MCF 10A (cell line): ENCODE results near the gene GOLGA6L2. TPM values are rescaled to one million over a fixed set of nuclear protein-coding genes. Genes with fewer than 3 reads are reported as not detected.

Experiments used
- BruUV-seq: library from RNA; stranded (reverse); fragments of 400-500 nt; replicated peaks from 2 replicates; lab custom pipeline; 2021; lab: Mats Ljungman, UMichigan
- CTCF ChIA-PET: fragments of 300-600 bp; sonication (Branson Sonifier 250); formaldehyde crosslinking; extraction: SDS; loops from one replicate; lab custom pipeline; 2021; ENCODE audit warnings: antibody characterized with exemption, inconsistent platforms; lab: Yijun Ruan, JAX
- POLR2A ChIA-PET: fragments of 300-600, 350-650 bp; sonication (Branson Sonifier 250); formaldehyde crosslinking; extraction: SDS; loops from one replicate; lab custom pipeline; 2020; ENCODE audit warnings: antibody characterized with exemption, inconsistent platforms; lab: Yijun Ruan, JAX
- DNase-seq: peaks from one replicate; pipeline ENCODE4 v3.0.0-alpha.2; 2018; ENCODE audit not compliant: unreplicated experiment
- H3K27ac Mint-ChIP-seq: one replicate; pipeline ENCODE4 v1.8.0; 2022; ENCODE audit warnings: mild to moderate bottlenecking, low read depth, mixed read lengths; ENCODE audit not compliant: unreplicated experiment
- H3K27me3 Mint-ChIP-seq: one replicate; pipeline ENCODE4 v1.8.0; 2022; ENCODE audit warnings: mixed read lengths; ENCODE audit not compliant: insufficient read depth, unreplicated experiment
- H3K36me3 Mint-ChIP-seq: one replicate; pipeline ENCODE4 v1.8.0; 2022; ENCODE audit warnings: mild to moderate bottlenecking, moderate library complexity, mixed read lengths; ENCODE audit not compliant: insufficient read depth, unreplicated experiment
- H3K4me1 Mint-ChIP-seq: one replicate; pipeline ENCODE4 v1.8.0; 2022; ENCODE audit warnings: mixed read lengths; ENCODE audit not compliant: insufficient read depth, unreplicated experiment
- H3K4me3 Mint-ChIP-seq: one replicate; pipeline ENCODE4 v1.8.0; 2022; ENCODE audit warnings: mild to moderate bottlenecking, moderate library complexity, mixed read lengths; ENCODE audit not compliant: unreplicated experiment
- H3K9me3 Mint-ChIP-seq: one replicate; pipeline ENCODE4 v1.8.0; 2022; ENCODE audit warnings: mixed read lengths; ENCODE audit not compliant: unreplicated experiment
- intact Hi-C: fragments of 100-400 bp; cut with micrococcal nuclease; formaldehyde crosslinking; loops from 2 replicates; pipeline ENCODE4 v1.14.1; 2022
- total RNA-seq: library from RNA; stranded (reverse); gene quantifications from 2 replicates; pipeline ENCODE4 v1.2.3, GENCODE V29; 2022
- TF ChIP-seq, protein P1 (sequence below): fragments of 200-600 bp; IDR thresholded peaks from one replicate; pipeline ENCODE4 v1.8.0; 2022; ENCODE audit warnings: antibody characterized with exemption, mild to moderate bottlenecking; ENCODE audit not compliant: unreplicated experiment

GOLGA6L2 gene
- total RNA-seq, 1 experiment from 2014 or later: not detected

GRCh38 chr15:23482764-23483489 is 35.9 kb upstream of the GOLGA6L2 start:
- Mint-ChIP-seq H3K36me3 (no peaks in the 10 kb centered on the region), H3K9me3 (no peaks in the 10 kb centered on the region), H3K27ac (no peak overlapping the region), H3K4me1 (peaks cover 6% of the 10 kb centered on the region), H3K4me3 (no peak overlapping the region), H3K27me3 (peaks cover 21% of the 10 kb centered on the region)
- no peak for DNase-seq
- no TSS peak for BruUV-seq
- POLR2A ChIA-PET: no interaction called here
- CTCF ChIA-PET: interaction anchor here (1.7 to 1.8 kb wide), 2 partner anchors 15 to 16 kb away, joined by 5 to 7 read pairs; no protein-coding TSS in a partner anchor
- TF ChIP-seq, protein P1, sequence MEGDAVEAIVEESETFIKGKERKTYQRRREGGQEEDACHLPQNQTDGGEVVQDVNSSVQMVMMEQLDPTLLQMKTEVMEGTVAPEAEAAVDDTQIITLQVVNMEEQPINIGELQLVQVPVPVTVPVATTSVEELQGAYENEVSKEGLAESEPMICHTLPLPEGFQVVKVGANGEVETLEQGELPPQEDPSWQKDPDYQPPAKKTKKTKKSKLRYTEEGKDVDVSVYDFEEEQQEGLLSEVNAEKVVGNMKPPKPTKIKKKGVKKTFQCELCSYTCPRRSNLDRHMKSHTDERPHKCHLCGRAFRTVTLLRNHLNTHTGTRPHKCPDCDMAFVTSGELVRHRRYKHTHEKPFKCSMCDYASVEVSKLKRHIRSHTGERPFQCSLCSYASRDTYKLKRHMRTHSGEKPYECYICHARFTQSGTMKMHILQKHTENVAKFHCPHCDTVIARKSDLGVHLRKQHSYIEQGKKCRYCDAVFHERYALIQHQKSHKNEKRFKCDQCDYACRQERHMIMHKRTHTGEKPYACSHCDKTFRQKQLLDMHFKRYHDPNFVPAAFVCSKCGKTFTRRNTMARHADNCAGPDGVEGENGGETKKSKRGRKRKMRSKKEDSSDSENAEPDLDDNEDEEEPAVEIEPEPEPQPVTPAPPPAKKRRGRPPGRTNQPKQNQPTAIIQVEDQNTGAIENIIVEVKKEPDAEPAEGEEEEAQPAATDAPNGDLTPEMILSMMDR: no peak
- intact Hi-C loops: no loop called here

DNA sequence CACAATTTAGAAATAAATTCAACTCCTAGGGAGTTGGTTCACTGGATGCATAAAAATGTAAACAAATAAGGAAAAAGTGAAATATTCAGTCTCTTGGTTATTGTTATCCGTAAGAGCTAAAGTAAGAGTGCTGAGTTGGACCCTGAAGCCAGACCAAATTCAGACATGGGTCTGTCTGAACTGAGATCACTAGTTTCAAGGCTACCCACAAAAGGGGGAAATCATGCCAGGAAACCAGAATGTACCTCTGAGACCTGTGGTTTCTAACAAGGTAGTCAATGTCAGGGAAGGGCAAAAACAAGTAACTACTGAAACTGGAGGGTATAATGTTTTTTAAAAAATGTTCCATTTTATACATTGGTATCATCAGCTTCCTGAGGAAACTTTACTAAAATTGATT is 35.2 kb upstream of the GOLGA6L2 start:
- intact Hi-C loops: no loop called here
- TF ChIP-seq, protein P1: no peak
- peaks cover 14% of the 10 kb centered on the region for H3K27me3 Mint-ChIP-seq
- H3K36me3 Mint-ChIP-seq: no peaks in the 10 kb centered on the region
- H3K4me3 Mint-ChIP-seq: no peak overlapping the region
- H3K27ac Mint-ChIP-seq: no peak overlapping the region
- POLR2A ChIA-PET: no interaction called here
- CTCF ChIA-PET: no interaction called here
- no peak for DNase-seq
- BruUV-seq: no TSS peak
- peaks cover 6% of the 10 kb centered on the region for H3K4me1 Mint-ChIP-seq
- H3K9me3 Mint-ChIP-seq: no peaks in the 10 kb centered on the region

DNA sequence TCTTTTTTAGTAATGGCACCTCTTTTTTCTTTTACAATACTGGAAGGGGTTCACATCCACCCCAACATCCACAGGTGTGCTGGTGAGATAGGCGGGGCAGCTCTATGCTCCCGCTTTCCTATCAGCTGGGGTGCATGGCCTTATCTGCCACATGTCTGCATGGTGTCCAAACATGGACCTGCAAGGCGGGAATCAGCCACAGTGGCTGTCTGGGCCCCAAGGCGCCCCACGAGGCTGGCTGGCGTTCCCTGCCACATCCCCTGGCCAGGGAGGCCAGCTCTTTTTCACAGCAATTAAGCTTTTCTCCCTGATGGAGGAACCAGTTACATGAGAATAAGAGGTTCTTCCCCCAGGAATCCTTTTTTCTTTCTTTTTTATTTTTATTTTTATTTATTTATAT is 30.9 kb upstream of the GOLGA6L2 start:
- BruUV-seq: no TSS peak
- Mint-ChIP-seq H3K4me3 (no peak overlapping the region), H3K27me3 (no peaks in the 10 kb centered on the region), H3K27ac (no peak overlapping the region), H3K36me3 (no peaks in the 10 kb centered on the region), H3K9me3 (no peaks in the 10 kb centered on the region), H3K4me1 (no peaks in the 10 kb centered on the region)
- no peak for DNase-seq
- CTCF ChIA-PET: interaction anchor here (0.6 to 1.2 kb wide), 3 partner anchors 9 to 444 kb away, joined by 3 to 5 read pairs (median 3); no protein-coding TSS in a partner anchor
- TF ChIP-seq, protein P1: no peak
- POLR2A ChIA-PET: no interaction called here
- intact Hi-C loops: no loop called here

- Mint-ChIP-seq H3K27ac (peak overlapping the region; percentile 4), H3K9me3 (no peaks in the 10 kb centered on the region), H3K36me3 (no peaks in the 10 kb centered on the region), H3K27me3 (no peaks in the 10 kb centered on the region), H3K4me1 (no peaks in the 10 kb centered on the region), H3K4me3 (no peak overlapping the region)
- POLR2A ChIA-PET: no interaction called here
- CTCF ChIA-PET: no interaction called here
- DNase-seq: peak; percentile 6
- BruUV-seq: no TSS peak
- TF ChIP-seq, protein P1: no peak
- intact Hi-C loops: no loop called here
Measured at GRCh38 chr15:23472678-23473077, 25.6 kb upstream of the GOLGA6L2 start.
